PC-9 (cell line): ENCODE data around the gene KLHL26.

ENCODE experiments used
- EZH2 ChIP-seq: fragments of 200-600 bp; sonication (generic); IDR thresholded peaks from 2 replicates; pipeline ENCODE4 v1.8.0; 2017; ENCODE audit warnings: antibody characterized with exemption, low read depth
- TF ChIP-seq, protein P1 (sequence below): fragments of 200-600 bp; sonication (generic); conservative IDR thresholded peaks from 2 replicates; pipeline ENCODE4 v1.6.1; 2017; ENCODE audit warnings: mixed run types, antibody characterized with exemption, mild to moderate bottlenecking, moderate library complexity

DNA sequence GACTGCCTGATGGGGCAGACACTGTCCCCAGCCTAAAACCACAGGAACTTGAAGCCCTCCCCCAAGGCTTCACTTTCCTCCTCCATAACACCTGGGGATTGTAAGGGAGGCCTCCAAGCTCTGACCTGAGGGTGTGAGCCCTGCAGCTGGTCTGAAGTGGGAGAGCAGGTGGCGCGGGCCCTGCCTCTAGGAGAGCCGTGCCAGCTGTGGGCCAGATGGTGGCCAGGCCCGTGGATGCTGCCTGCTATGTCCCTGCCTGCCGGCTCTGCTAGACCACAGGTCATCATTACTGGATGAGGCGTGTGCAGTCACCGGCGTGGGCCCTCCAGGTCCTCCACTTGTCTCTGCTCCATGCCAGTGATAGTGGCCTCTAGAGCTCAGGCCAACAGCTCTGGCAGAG, 3.5 kb upstream of the KLHL26 start:
- TF ChIP-seq EZH2: no peak
- TF ChIP-seq, protein P1, sequence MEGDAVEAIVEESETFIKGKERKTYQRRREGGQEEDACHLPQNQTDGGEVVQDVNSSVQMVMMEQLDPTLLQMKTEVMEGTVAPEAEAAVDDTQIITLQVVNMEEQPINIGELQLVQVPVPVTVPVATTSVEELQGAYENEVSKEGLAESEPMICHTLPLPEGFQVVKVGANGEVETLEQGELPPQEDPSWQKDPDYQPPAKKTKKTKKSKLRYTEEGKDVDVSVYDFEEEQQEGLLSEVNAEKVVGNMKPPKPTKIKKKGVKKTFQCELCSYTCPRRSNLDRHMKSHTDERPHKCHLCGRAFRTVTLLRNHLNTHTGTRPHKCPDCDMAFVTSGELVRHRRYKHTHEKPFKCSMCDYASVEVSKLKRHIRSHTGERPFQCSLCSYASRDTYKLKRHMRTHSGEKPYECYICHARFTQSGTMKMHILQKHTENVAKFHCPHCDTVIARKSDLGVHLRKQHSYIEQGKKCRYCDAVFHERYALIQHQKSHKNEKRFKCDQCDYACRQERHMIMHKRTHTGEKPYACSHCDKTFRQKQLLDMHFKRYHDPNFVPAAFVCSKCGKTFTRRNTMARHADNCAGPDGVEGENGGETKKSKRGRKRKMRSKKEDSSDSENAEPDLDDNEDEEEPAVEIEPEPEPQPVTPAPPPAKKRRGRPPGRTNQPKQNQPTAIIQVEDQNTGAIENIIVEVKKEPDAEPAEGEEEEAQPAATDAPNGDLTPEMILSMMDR: no peak
